Measurements from ENCODE around the gene NOXA1. TPM values are rescaled to one million over a fixed set of nuclear protein-coding genes. Genes with fewer than 3 reads are reported as not detected.

NOXA1 gene
- total and polyA plus RNA-seq, 4 donors: 1.4 to 14.6 (median 10.6) TPM

DNA sequence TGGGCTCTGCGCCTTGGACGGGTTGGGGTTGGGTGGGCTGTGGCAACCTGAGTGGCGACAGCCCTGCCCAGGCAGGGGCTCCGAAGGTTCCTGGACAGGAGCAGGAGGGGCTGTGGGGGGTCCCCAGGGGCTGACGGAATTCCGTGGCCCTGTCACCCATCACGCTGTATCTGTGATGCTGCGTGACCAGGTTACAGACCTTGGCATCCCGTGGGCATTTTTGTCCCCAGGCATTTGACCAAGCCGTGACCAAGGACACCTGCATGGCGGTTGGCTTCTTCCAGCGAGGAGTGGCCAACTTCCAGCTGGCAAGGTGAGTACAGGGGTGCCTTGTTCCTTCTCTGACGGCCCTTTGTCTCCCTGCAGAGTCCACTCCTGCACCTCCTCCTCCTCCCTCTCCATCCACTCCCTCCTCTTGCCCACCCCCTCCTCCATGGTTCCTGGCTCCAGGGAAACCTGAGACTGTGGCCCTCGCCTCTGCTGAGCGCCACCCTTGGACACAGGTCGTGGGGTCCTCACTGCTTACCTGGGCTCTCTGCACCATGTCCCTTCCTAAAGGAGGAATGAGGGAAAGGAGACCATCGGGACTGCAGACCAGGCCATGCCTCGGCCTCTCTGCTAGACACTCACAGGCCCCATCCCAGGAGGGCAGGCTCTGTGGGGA is 3.0 kb downstream of the NOXA1 start:
- DNase-seq (ENCODE audit: low read depth in 4 of 6, low spot score in 6 of 6): no peak
- no peak overlapping the region for H3K27ac ChIP-seq (ENCODE audit: low read depth, low read length)
- no peaks in the 10 kb centered on the region for H3K27me3 ChIP-seq (ENCODE audit: control insufficient read depth, insufficient read depth, low read length)
- H3K9me3 ChIP-seq (ENCODE audit: control insufficient read depth, insufficient read depth, low read length): no peaks in the 10 kb centered on the region
- H3K4me3 ChIP-seq (ENCODE audit: low read depth, low read length): no peak overlapping the region
- 77% methylated on average over 14 of the region's 18 CpGs for WGBS (ENCODE audit: insufficient coverage)
- peaks cover 34% of the 10 kb centered on the region for H3K36me3 ChIP-seq (ENCODE audit: control insufficient read depth, insufficient read depth, low read length)
- H3K4me1 ChIP-seq (ENCODE audit: control insufficient read depth, insufficient read depth, low read length): peaks cover 16% of the 10 kb centered on the region

DNA sequence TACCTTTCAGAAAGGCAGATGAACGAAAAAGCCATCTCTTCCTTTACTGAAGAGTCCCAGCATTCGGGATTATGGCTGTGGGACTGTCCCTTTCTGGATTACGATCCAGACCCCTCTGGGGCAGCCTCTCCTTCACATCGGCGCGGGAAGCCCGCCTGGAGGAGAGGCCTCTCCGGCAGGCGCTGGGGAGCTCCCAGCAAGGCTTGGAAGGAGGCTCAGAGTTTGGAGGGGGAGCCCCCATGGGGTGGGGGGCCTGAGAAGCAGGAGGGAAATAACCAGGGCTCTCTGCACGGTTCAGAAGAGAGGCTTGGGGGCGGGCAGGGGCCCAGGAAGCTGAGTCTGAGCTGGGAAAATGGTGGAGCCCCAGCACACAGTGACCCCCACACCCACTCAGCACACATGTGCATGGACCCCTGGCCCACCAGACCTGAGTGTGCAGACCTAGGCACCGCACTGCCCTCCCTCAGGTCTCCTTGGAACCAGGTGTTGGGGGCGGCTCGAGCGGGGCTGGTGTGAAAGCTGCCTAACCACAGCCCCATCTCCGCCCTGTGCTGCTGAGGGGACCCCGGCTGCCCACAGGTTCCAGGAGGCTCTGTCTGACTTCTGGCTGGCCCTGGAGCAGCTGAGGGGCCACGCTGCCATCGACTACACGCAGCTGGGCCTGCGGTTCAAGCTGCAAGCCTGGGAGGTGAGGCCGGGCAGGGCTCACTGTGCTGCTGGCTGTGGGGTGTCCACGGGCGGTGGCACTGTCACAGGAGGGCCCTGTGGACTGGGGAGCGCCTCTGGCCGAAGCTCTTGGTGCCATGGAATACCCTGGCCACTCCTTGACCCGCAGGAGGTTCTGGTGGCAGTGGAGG is 4.5 kb downstream of the NOXA1 start:
- no peaks in the 10 kb centered on the region for H3K27me3 ChIP-seq (ENCODE audit: control insufficient read depth, insufficient read depth, low read length)
- no peak overlapping the region for H3K4me3 ChIP-seq (ENCODE audit: low read depth, low read length)
- no peaks in the 10 kb centered on the region for H3K9me3 ChIP-seq (ENCODE audit: control insufficient read depth, insufficient read depth, low read length)
- DNase-seq (ENCODE audit: low read depth in 4 of 6, low spot score in 6 of 6): no peak
- WGBS (ENCODE audit: insufficient coverage): 80% methylated on average over 26 of the region's 27 CpGs
- H3K4me1 ChIP-seq (ENCODE audit: control insufficient read depth, insufficient read depth, low read length): peaks cover 8% of the 10 kb centered on the region
- no peak overlapping the region for H3K27ac ChIP-seq (ENCODE audit: low read depth, low read length)
- H3K36me3 ChIP-seq (ENCODE audit: control insufficient read depth, insufficient read depth, low read length): peaks cover 43% of the 10 kb centered on the region

DNA sequence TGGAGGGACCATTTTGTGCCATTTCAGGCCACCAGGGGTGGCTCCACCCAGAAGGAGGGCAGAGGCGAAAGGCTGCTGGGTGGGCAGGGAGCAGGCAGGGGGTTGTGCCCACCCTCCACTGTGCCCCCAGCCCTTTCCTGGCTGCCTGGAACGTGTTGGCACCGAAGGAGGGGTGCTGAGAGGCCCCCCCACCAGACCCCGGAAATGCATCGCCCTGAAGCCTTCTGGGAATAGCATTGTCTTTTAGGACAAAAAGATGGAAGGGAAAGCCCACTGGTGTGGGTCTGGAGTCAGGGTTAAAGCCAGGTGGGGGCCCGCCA is 5.1 kb downstream of the NOXA1 start:
- 75% methylated on average over 5 of the region's 6 CpGs for WGBS (ENCODE audit: insufficient coverage)
- peaks cover 48% of the 10 kb centered on the region for H3K36me3 ChIP-seq (ENCODE audit: control insufficient read depth, insufficient read depth, low read length)
- no peak overlapping the region for H3K4me3 ChIP-seq (ENCODE audit: low read depth, low read length)
- no peak for DNase-seq (ENCODE audit: low read depth in 4 of 6, low spot score in 6 of 6)
- no peak overlapping the region for H3K27ac ChIP-seq (ENCODE audit: low read depth, low read length)
- no peaks in the 10 kb centered on the region for H3K27me3 ChIP-seq (ENCODE audit: control insufficient read depth, insufficient read depth, low read length)
- H3K4me1 ChIP-seq (ENCODE audit: control insufficient read depth, insufficient read depth, low read length): peaks cover 8% of the 10 kb centered on the region
- H3K9me3 ChIP-seq (ENCODE audit: control insufficient read depth, insufficient read depth, low read length): no peaks in the 10 kb centered on the region

DNA sequence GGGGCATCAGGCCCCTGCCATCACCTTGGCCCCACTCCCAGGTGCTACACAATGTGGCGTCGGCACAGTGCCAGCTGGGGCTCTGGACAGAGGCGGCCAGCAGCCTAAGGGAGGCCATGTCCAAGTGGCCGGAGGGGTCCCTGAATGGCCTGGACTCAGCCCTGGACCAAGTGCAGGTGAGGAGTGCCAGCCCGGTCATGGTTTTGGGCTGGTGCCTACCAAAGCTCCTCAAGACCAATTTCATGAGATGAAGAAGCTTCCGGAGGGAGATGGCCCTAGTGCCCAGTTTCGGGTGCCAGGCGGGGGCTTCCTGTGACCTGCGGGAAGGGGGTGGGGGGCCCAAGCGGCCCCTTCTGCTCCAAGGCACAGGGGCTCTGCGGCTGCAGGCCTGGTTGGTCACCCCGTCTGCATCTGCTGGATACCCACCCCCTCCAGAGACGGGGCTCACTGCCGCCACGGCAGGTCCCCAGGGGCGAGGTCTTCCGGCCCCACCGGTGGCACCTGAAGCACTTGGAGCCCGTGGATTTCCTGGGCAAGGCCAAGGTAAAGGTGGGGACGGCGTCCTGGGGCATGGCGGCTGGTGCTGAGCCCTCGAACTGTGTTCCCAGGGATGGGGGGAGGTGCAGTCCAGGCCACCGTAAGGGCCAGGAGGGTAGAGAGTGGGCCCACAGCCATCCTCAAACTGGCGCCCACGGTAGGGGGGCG is 5.8 kb downstream of the NOXA1 start:
- H3K9me3 ChIP-seq (ENCODE audit: control insufficient read depth, insufficient read depth, low read length): no peaks in the 10 kb centered on the region
- H3K27ac ChIP-seq (ENCODE audit: low read depth, low read length): no peak overlapping the region
- no peak overlapping the region for H3K4me3 ChIP-seq (ENCODE audit: low read depth, low read length)
- WGBS (ENCODE audit: insufficient coverage): 85% methylated on average over 20 of the region's 27 CpGs
- H3K4me1 ChIP-seq (ENCODE audit: control insufficient read depth, insufficient read depth, low read length): peaks cover 4% of the 10 kb centered on the region
- H3K27me3 ChIP-seq (ENCODE audit: control insufficient read depth, insufficient read depth, low read length): no peaks in the 10 kb centered on the region
- no peak for DNase-seq (ENCODE audit: low read depth in 4 of 6, low spot score in 6 of 6)
- H3K36me3 ChIP-seq (ENCODE audit: control insufficient read depth, insufficient read depth, low read length): peaks cover 55% of the 10 kb centered on the region

- no peak overlapping the region for H3K27ac ChIP-seq (ENCODE audit: low read depth, low read length)
- H3K9me3 ChIP-seq (ENCODE audit: control insufficient read depth, insufficient read depth, low read length): no peaks in the 10 kb centered on the region
- H3K36me3 ChIP-seq (ENCODE audit: control insufficient read depth, insufficient read depth, low read length): peaks cover 61% of the 10 kb centered on the region
- DNase-seq (ENCODE audit: low read depth in 4 of 6, low spot score in 6 of 6): no peak
- no peaks in the 10 kb centered on the region for H3K4me1 ChIP-seq (ENCODE audit: control insufficient read depth, insufficient read depth, low read length)
- WGBS (ENCODE audit: insufficient coverage): 91% methylated on average over 12 of the region's 14 CpGs
- no peaks in the 10 kb centered on the region for H3K27me3 ChIP-seq (ENCODE audit: control insufficient read depth, insufficient read depth, low read length)
- no peak overlapping the region for H3K4me3 ChIP-seq (ENCODE audit: low read depth, low read length)
These were observed 6.3 kb downstream of the NOXA1 start for GRCh38 chr9:137429546-137429890.

DNA sequence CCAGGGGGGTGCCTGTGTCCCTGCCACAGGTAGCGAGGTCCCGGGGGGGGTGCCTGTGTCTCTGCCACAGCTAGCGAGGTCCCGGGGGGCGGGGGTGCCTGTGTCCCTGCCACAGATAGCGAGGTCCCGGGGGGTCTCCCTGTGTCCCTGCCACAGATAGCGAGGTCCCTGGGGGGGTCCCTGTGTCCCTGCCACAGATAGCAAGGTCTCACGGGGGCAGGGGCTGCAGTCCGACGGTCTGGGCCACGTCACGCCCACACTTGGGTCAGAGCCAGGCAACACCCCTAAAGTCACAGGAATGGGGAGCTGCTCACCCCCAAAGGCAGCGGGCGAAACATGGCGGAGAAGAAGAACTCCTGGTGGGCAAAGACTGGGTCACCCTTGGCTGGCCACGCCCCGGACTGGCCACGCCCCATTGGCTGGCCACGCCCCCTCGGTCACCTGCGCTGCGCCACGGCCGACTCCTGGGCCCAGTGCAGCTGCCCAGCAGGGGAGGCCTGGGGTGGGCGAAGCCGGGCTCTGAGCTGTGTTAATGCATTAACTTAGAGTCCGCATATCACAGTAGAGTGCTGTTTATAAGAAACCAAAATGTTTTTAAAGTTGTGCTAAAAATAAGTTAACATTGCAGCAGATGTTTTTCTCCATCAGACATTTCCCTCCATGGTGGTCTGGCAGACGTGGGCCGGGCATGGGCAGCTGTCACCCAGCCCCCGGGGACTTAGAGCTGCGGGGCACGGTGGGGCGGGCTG is 7.0 kb downstream of the NOXA1 start:
- no peak for DNase-seq (ENCODE audit: low read depth in 4 of 6, low spot score in 6 of 6)
- no peaks in the 10 kb centered on the region for H3K4me1 ChIP-seq (ENCODE audit: control insufficient read depth, insufficient read depth, low read length)
- no peaks in the 10 kb centered on the region for H3K9me3 ChIP-seq (ENCODE audit: control insufficient read depth, insufficient read depth, low read length)
- no peak overlapping the region for H3K27ac ChIP-seq (ENCODE audit: low read depth, low read length)
- no peaks in the 10 kb centered on the region for H3K27me3 ChIP-seq (ENCODE audit: control insufficient read depth, insufficient read depth, low read length)
- H3K4me3 ChIP-seq (ENCODE audit: low read depth, low read length): no peak overlapping the region
- peaks cover 67% of the 10 kb centered on the region for H3K36me3 ChIP-seq (ENCODE audit: control insufficient read depth, insufficient read depth, low read length)
- 72% methylated on average over 33 of the region's 34 CpGs for WGBS (ENCODE audit: insufficient coverage)

DNA sequence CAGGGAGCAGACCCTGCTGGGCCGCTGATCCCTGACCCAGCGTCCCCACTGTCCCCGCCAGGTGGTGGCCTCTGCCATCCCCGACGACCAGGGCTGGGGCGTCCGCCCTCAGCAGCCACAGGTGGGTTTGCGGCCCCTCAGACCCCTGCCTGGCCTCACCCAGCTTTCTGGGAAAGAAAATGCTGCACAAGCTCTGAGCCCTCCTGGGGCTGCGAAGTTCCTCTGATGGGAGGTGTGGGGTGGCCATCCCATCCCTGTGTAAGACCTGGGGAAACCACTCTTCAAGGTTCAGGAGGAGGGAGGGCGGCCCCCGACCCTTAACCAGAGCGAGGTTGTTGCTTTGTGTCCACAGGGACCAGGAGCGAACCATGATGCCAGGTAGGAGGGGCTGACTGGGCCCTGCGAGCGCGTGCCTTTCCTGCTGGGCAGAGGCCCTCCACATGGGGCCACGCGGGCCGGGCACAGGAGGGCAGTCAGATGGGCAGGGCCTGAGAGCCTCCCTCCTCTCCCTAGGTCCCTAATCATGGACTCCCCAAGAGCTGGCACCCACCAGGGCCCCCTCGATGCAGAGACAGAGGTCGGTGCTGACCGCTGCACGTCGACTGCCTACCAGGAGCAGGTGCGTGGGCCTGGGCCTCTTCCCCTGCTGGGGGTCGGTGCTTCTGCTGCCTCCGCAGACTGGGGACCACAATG is 7.7 kb downstream of the NOXA1 start:
- no peaks in the 10 kb centered on the region for H3K27me3 ChIP-seq (ENCODE audit: control insufficient read depth, insufficient read depth, low read length)
- no peak overlapping the region for H3K4me3 ChIP-seq (ENCODE audit: low read depth, low read length)
- no peaks in the 10 kb centered on the region for H3K4me1 ChIP-seq (ENCODE audit: control insufficient read depth, insufficient read depth, low read length)
- no peak overlapping the region for H3K27ac ChIP-seq (ENCODE audit: low read depth, low read length)
- no peak for DNase-seq (ENCODE audit: low read depth in 4 of 6, low spot score in 6 of 6)
- no peaks in the 10 kb centered on the region for H3K9me3 ChIP-seq (ENCODE audit: control insufficient read depth, insufficient read depth, low read length)
- H3K36me3 ChIP-seq (ENCODE audit: control insufficient read depth, insufficient read depth, low read length): peaks cover 69% of the 10 kb centered on the region
- 80% methylated on average over 26 of the region's 27 CpGs for WGBS (ENCODE audit: insufficient coverage)

DNA sequence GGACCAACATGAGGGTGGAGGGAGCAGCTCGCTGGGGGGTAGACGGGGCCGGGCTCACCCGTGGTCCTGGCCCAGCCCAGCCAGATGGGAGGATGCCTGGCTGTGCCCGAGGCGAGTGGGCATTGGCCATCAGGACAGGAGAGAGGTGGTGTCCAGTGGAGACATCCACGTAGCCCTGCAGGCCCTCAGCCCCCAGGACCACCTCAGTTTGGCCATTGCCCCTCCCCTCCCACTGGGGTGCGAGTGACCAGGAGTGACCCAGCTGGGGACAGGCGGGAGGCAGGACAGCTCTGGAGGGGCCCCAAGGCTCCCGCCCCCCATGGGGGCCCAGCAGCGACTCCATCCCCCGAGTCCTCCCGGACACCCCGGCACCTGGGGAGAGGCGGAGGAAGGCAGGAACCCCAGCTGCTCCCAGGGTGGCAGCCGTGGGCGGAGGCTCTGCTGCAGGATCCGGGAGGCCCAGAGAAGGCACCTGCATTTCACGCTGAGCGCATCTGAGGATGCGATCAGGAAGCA is 8.3 kb downstream of the NOXA1 start:
- Histone ChIP-seq H3K9me3 (ENCODE audit: control insufficient read depth, insufficient read depth, low read length) (no peaks in the 10 kb centered on the region), H3K27ac (ENCODE audit: low read depth, low read length) (no peak overlapping the region), H3K36me3 (ENCODE audit: control insufficient read depth, insufficient read depth, low read length) (peaks cover 64% of the 10 kb centered on the region), H3K4me1 (ENCODE audit: control insufficient read depth, insufficient read depth, low read length) (no peaks in the 10 kb centered on the region), H3K4me3 (ENCODE audit: low read depth, low read length) (no peak overlapping the region), H3K27me3 (ENCODE audit: control insufficient read depth, insufficient read depth, low read length) (no peaks in the 10 kb centered on the region)
- no peak for DNase-seq (ENCODE audit: low read depth in 4 of 6, low spot score in 6 of 6)
- WGBS (ENCODE audit: insufficient coverage): 85% methylated on average over 21 of the region's 21 CpGs
